Measurements from ENCODE around the gene SLITRK2.
A peak's percentile ranks its signal among the peaks of the same experiment; 100 is the strongest.

Gene SLITRK2, protein sequence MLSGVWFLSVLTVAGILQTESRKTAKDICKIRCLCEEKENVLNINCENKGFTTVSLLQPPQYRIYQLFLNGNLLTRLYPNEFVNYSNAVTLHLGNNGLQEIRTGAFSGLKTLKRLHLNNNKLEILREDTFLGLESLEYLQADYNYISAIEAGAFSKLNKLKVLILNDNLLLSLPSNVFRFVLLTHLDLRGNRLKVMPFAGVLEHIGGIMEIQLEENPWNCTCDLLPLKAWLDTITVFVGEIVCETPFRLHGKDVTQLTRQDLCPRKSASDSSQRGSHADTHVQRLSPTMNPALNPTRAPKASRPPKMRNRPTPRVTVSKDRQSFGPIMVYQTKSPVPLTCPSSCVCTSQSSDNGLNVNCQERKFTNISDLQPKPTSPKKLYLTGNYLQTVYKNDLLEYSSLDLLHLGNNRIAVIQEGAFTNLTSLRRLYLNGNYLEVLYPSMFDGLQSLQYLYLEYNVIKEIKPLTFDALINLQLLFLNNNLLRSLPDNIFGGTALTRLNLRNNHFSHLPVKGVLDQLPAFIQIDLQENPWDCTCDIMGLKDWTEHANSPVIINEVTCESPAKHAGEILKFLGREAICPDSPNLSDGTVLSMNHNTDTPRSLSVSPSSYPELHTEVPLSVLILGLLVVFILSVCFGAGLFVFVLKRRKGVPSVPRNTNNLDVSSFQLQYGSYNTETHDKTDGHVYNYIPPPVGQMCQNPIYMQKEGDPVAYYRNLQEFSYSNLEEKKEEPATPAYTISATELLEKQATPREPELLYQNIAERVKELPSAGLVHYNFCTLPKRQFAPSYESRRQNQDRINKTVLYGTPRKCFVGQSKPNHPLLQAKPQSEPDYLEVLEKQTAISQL

DNA sequence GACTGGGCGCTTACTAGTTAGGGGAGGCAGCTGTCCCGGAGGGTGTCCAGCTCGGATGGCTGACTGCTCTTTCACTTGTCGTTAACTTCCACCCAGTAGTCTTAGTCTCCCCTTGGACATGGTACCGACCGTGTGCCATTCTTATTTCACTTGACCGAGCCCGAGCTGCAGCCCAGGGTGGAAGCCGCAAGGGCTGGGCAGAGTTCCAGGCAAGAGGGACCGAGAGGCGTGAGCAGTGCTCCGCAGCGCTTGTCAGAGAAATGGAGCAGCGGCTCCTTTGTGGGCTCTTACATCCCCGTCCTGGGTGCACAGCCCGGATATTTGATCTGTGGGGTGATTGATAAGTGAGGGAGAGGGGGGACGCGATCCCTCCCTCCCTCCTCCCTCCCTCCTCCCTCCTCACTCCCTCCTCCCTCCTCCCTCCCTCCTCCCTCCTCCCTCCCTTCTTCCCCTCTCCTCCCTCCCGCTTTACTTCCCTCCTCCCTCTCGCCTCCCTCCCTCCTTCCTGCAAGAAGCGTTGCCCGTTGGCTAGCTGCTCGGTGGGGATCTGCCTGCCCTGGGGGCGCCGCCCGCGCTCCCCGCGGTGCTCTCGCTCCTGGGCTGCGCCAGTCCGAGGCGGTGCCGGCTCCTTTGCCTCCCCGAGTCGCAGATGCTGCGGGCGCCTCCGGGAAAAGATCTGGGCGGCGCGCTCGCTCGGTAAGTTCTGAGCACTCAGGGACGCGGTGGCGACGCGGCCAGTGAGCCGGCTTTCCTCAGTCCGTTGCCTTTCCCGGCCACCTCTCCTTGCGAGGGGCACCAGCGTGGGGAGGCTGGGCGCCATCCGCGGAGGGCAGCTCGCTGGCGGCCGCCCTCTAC is at the start of gene SLITRK2:
Gene SLITRK2, plus strand, starts transcription at position 499 of the 855 bp plus-strand sequence. CDS start 4,597 bp downstream, outside the sequence.
- DNase-seq, result no peak

DNA sequence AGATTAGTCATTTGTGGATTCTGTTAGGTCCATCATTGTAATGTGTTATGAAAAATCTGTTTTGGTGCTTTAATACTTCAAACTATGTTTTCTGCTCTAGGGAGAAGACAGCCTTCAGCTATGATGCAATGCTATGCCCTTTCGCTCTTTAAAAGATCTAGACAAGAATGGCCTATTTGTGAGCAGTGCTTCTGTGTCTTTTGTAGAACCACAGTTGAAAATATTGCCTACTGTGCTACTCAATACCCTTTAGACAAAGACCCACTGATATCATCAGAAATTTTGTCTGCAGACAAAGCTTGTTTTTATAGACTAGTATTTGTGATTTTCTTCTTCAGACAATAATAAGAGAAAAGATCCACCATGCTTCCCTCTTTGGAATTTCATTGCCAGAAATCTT is 44.6 kb upstream of the SLITRK2 start:
- no peak for DNase-seq

DNA sequence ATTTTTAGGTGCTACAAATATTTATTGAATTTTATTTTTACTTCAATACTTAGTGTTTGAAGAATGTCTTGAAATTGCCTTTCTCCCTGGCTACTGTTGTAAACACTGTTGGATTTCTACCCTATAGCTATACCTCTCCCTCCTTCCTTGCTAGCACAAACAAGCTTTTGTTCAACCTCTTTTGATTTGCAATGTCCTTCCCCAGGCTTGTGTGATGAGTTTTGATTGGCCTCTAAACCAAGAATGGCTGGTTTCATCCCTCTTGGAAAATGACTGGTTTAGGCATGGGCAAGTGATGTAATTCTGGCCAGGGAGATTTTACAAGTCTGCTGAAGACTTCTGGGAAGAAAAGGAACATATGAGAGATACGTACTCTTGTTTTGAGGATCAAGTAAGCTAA is 25.3 kb upstream of the SLITRK2 start:
- no peak for DNase-seq

DNA sequence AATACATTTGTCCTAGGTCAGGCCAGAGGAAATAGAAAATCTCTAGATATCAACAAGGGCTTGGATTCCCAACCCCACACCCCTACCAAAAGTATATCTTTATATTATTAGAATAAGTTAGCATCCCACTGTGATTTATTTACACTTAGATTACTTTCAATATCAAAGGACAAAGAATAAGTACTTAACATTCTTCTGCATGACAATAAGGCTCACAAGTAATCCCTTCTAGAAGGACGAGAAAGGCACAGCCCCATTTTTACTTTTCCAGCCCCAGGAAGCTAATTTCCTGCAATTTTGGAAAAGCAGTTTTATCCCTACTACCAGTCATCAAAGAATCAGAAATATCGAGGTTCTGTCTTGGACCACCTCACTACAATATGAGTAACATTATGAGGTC is 14.1 kb upstream of the SLITRK2 start:
- DNase-seq, result no peak

DNA sequence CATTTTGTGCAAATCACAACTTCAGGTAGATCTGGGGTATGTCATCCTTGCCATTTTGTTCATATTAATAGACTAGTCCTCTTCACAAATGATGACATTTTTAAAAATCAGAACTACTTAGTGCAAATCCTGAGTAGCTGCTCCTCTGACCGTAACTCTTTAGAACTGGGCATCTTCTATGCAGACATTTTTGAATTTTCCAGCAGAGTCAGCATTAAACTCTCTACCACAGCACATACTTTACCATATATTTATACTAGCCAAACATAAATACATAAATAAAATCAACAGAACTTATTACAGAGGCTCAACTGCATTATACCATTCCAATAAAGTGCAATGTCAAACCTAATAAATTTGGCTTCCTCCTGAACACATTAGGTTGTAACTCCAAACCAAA is 4.5 kb upstream of the SLITRK2 start:
- DNase-seq, result no peak

DNA sequence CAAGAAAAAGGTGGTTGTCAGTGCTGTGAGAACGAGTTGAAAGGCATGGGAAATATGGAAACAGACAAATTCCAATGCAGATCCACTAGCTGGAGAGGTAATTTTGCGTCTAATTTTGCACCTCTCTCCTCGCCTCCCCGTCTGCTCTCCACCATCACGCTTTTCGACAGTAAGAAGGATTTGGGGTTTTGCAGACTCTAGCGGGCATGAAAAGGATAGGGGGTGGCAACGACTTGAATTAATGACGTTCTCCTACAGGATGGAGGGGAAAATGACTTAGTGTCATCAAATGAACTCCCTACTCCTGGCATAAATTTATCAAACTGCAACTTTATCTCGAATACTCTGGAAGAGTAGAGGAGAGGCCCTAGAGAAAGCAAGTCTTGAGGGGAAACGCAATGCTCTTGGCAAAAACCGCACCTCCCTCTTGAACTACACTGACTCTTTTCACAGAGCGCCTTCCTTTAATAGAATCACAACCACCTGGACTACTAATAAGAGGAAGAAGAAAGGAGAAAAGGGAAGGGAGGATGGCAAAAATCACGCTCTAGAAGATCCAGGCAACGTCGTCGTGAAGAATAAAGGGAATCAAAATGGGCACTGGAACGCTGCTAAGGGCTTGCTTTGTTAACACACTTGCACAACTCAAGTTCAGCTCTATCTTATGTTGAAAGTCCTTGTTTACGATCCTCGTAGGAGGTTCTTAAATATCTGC is 871 bp upstream of the SLITRK2 start:
- DNase-seq, result no peak

DNA sequence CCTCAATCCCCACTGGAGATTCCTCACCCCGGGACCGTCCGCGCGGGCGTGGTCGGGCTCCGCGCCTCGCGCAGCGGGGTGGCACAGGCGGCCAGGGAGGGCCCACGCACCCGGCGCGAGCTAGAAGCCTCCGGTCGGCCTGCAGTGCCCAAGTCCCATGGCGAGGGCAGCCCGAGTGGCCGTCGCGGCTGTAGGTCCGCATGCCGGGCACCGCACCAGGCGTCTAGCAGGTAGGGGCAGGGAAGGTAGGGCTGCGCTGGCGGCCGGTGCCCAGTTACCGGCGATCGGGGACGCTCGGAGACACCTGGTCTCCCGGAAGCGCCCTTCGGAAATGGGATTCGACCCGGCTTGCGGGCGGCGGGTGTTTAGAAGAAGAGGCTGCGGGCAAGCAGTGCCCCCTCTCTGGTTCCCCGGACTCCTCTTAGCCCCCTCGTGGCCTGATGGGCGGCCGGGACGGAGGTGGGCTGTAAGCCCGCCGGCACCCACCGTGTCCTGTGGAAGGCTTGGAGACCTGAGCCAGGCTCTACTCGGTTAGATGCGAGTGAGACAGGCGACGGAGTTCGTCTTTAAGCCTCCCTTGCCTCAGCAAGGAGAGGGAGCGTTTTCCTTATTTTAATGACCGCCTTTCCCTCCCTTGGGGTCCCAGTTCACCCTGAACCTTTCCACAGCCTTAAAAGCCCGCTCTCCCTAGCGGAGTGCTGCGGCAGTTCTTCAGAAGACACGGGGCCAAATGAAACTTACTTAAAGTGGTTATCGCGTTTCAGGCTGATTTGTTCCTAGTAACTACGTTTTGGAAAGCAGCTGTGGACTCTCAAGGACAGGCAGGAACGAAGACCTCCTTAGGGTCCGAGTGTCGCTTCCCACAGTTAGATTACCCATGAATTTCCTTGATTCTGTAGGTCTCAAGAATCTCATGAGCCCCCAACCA is 821 bp downstream of the SLITRK2 start:
- DNase-seq, result no peak

DNA sequence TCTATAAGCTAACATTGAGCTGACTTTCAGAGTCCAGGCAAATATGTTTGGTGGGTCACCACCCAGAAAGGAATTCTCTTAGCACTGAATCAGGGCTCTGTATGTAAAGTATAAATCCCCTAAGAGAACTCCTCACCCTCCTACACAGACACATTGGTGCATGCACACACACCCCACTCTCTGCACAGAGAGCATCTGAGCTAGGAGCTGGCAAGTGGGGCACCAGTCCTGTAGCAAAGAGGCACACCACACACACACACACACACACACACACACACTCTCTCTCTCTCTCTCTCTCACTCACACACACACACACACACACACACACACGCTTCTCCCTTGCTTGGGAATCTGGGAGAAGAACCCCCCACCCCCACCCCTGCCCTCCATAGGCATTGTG is 3.2 kb downstream of the SLITRK2 start:
- no peak for DNase-seq

DNA sequence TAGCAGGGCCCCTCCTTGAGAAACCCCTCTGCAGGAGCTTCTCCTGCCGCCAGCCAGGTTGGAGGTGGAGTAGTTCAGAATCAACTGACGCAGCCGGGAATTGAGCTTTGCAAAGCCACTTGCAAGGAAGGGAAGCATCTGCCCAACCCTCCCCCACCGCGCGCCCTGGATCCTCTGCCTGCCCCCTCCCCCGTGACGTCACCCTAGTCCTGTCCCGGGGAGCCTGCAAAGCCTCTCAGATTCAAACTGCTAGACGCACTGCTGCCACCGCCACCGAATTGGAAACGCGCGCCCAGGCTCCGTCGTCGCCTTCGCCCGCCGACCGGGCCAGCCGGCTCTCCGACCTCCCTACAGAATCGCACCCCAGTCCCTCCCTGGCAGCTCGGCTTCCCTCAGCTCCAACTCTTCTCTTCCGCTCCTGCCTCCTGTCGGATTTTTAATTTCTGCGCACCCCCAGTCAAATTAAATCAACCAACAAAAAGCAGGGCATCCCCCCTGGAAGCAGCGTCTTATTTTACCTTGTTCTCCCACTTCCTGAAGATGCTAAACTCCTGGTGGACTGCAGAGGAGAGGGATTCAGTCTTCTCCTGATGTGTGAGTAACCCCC is 3.8 kb downstream of the SLITRK2 start:
- peak; percentile 20 for DNase-seq

DNA sequence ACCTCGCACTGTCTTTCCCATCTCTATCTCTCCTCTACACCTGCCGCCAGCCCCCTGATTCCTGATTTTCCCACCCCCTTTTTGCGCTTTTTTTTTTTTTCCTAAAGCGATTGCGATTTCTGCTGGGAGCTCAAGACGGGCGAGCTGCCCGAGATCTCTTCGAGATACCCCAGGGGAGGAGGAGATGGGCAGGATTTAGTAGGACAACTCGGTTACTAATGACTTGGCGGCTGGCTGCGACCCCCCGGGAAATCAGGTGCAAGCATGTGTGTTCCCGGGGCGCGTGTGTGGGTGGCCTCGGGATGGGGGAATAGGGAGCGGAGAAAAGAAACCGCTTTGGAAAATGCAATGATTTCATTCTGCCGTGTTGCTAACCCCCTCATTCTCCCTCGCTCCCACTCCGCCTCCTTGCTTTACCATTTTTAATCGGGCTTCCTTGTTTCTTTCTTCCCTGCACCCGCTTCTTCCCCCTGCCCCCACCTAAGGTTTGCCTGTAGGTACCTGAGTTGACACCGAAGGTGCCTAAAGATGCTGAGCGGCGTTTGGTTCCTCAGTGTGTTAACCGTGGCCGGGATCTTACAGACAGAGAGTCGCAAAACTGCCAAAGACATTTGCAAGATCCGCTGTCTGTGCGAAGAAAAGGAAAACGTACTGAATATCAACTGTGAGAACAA is 4.4 kb downstream of the SLITRK2 start:
- no peak for DNase-seq

DNA sequence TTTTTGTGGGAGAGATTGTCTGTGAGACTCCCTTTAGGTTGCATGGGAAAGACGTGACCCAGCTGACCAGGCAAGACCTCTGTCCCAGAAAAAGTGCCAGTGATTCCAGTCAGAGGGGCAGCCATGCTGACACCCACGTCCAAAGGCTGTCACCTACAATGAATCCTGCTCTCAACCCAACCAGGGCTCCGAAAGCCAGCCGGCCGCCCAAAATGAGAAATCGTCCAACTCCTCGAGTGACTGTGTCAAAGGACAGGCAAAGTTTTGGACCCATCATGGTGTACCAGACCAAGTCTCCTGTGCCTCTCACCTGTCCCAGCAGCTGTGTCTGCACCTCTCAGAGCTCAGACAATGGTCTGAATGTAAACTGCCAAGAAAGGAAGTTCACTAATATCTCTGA is 5.5 kb downstream of the SLITRK2 start:
- DNase-seq, result no peak

DNA sequence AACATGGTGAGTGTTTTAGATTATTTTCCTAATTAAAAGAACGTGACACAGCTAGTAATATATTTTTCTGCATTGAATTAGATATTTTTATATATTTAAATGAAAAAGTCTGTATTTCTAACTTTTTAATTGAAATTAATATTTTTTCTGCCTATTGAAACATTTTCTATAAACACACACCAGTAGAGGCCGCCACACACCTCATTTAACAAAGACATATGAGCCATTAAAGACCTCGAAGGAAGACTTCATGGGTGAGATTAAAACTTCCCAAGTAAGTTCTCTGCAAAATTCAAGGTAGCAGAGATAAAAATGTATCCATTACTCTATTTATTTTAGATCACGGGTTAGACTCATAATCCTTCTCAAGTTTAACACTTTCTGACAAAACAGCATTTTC is 8.3 kb downstream of the SLITRK2 start:
- DNase-seq, result no peak

DNA sequence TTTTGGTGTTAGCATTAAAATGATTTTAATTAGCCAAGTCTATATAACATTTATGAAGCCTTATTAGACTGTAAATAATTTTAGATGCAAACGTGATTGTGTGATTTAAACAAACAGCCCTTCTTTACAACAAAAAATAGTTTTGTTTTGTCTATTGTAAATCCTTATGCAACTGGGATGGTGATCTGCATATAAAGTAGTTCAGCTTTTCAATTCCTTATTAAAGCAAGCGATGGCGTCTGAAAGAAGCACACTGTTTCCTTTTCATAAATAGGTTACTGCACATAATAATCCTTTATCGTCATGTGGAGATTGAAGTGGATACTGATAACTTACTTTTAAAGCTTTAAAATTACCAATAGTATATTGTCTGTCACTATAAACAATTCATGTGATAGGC is 8.8 kb downstream of the SLITRK2 start:
- DNase-seq, result no peak

DNA sequence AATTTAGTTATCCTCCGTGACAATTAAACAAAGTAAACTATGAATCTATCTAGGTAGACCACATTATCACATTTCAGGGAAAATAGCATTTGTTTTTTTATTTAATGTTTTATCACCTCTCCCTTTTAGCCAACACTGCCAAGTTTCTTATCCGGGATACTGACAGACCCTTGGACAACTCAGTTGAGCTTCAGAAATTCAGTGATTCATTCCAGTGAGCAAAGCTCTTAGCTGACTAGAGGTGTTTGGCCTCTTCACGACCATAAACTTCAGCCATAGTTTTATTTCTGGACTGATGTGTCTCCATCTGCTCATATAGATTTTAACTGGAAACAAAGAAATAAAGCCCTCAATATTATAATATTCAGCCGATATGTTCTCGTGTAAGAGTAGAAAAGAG is 15.2 kb downstream of the SLITRK2 start:
- DNase-seq, result no peak

DNA sequence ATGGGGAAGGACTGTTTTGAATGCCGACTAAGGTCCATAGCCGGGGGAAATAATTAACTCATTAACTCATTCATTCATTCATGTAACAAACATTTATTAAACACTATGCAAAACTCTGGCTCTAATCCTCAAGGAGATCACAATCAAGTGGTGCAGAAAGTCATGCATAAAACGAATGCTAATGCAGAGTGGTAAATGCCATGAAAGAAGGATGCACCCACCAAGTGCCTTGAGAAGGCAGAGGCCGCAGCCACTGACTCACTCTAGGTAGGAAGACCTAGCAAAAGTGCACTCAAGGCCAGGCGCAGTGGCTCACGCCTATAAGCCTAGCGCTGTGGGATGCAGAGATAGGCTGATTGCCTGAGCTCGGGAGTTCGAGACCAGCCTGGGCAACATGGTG is 22.9 kb downstream of the SLITRK2 start:
- no peak for DNase-seq

DNA sequence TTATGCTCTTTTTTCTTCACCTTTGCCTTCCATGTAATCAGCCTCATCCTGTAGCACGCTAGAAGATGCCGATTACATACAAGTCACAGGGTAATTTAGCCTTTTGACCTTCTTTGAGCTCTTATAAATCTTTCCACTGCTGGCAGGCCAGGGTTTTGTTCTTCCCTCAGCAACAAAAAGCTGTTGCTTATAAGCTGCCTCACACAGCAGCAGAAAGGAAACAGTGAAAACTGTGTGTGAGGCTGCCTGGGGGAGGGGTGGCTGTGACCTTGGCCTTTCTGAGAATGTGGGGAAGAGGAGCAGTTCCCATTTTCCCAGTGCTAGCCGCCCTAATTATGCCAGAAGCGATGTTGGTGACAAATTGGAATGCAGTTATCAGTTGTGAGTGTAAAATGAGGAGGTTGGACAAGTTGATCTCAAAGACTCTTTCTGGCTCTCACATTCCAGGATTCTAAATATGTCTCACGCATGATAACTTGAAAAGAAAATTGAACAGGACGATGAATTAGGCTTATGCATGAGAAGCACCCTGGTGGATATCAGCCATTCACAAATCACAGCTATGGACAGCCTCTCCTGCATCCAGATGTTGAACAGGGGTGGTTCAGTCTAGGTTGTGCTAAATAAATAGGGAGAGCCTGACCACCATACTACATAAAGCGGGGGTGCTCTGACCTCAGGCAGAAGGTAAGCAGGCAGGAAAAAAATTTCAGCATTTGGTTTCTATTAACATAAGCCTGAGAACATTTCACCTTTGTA is 25.7 kb downstream of the SLITRK2 start:
- no peak for DNase-seq

DNA sequence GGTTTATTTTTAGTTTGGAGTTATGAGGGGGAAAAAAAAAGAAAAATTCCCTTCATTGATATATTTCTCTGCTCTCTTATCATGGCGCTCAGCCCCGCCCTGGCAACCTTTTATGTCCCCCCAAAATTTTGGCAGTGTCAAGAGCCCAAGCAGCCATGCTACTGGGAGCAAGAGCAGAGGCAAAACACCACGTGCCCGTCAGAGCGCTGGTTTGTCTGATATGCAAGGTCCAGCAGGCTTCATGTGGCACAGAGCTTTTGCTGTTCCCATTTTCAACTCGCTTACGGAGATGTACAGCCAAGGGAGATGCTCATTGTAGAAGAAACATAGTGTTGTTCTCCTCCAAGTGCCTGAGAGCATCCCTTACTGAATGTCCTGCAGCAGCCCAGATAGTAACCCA is 27.3 kb downstream of the SLITRK2 start:
- no peak for DNase-seq

DNA sequence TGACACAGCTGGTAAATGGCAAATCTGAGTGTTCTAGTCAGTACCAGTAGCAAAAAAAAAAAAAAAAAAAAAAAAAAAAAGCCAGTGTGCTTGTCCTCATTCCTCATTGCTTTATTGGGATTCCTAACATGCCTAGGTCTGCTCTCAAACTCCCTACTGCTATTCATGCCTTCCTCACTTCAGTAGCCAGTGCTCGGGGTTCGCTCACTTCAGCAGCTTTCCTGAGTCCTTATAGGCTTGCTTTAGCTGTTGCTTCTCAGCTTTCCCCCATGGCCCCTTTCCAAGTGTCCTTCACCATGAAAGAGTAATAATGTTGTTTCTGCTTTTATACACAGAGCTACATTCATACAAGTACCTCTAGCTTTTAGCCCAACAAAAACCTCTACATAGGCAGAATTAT is 30.8 kb downstream of the SLITRK2 start:
- DNase-seq, result no peak

DNA sequence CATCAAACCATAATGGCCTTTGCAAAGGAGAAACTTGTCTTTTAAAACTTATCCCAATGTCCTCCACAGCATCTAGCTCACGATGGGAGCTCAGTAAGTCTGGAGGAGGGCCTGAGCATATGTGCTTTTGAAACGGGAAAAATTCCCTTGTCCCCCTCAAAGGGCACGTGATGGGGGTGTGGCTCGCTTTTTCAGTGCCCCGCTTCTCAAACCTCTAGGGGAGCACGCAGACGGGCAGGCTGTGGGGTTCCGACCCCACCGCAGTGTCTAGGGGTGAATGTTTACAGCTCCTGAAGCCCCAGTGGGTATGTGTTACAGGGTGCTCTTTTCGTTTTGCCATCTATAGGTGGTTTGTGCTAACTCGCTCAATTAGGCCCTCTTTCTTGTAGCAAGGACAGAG is 31.2 kb downstream of the SLITRK2 start:
- no peak for DNase-seq

DNA sequence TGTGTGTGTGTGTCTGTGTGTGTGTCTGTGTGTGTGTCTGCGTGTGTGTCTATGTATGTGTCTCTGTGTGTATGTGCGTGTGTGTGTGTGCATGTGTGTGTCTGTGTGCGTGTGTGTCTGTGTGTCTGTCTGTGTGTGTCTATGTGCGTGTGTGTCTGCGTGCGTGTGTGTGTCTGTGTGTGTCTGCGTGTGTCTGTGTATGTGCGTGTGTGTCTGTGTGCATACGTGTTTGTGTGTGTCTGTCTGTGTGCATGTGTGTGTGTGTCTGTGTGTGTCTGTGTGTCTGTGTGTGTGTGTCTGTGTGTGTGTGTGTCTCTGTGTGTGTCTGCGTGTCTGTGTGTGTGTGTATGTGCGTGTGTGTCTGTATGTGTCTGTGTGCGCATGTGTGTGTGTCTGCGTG is 35.6 kb downstream of the SLITRK2 start:
- no peak for DNase-seq
